Erythroblast (primary cell): ENCODE data around the gene CXCR3.

Source experiments
- GATA1 ChIP-seq: IDR thresholded peaks from 2 replicates; pipeline ENCODE4 v1.6.1; 2011; ENCODE audit warnings: low read depth, mild to moderate bottlenecking, control low read depth, low read length, moderate library complexity
- POLR2A ChIP-seq: IDR thresholded peaks from 2 replicates; pipeline ENCODE4 v1.6.1; 2011; ENCODE audit warnings: mild to moderate bottlenecking, low read length

DNA sequence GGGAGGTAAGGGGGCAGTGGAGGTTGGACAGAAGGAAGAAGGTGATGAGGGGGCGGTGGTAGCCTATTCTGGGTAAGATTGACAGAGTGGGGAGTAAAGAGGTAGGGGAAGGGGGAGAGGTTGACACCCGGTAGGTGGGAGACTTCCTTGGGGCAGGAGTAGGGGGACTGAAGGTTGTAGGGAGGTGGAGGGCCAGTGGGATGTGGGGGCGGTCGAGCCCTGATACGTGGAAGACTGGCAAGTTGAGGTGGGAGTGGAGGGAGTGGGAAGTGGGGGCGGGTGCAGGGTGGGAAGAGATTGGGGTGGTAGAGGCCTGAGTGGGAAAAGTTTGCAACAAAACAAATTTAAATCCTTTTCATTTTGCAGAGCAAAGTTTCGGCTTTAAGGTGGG, 38.3 kb downstream of the CXCR3 start:
- no peak for TF ChIP-seq POLR2A
- TF ChIP-seq GATA1, result no peak
